WTC11 (cell line): ENCODE results near the gene ZNF74. TPM values are rescaled to one million over a fixed set of nuclear protein-coding genes. Genes with fewer than 3 reads are reported as not detected.

Source experiments
- ATAC-seq: fragments of 200-7000 bp; cut with Tn5 transposase; 2 replicates; pipeline ENCODE4 v1.10.0; 2021; ENCODE audit warnings: mild to moderate bottlenecking, moderate library complexity
- CTCF ChIA-PET: fragments of 300-600 bp; sonication (Branson Sonifier 250); formaldehyde crosslinking; loops from one replicate; lab custom pipeline; 2021; ENCODE audit warnings: antibody characterized with exemption; lab: Charles Lee
- POLR2A ChIA-PET: fragments of 350-600 bp; sonication (Branson Sonifier 250); formaldehyde crosslinking; loops from one replicate; lab custom pipeline; 2021; ENCODE audit warnings: antibody characterized with exemption; lab: Charles Lee
- DNase-seq: peaks from one replicate; pipeline ENCODE4 v3.0.0; 2021; ENCODE audit warnings: low spot score
- H3K27ac Mint-ChIP-seq: 2 replicates; pipeline ENCODE4 v1.8.0; 2021; ENCODE audit warnings: mixed read lengths
- H3K27me3 Mint-ChIP-seq: 2 replicates; pipeline ENCODE4 v1.8.0; 2021; ENCODE audit warnings: low read depth, mild to moderate bottlenecking, moderate library complexity, mixed read lengths
- H3K36me3 Mint-ChIP-seq: 2 replicates; pipeline ENCODE4 v1.8.0; 2021; ENCODE audit warnings: mixed read lengths
- H3K4me1 Mint-ChIP-seq: 2 replicates; pipeline ENCODE4 v1.8.0; 2022; ENCODE audit warnings: mixed read lengths
- H3K4me3 Mint-ChIP-seq: 2 replicates; pipeline ENCODE4 v1.8.0; 2021; ENCODE audit warnings: mild to moderate bottlenecking, moderate library complexity, mixed read lengths
- H3K9me3 Mint-ChIP-seq: 2 replicates; pipeline ENCODE4 v1.8.0; 2021; ENCODE audit warnings: mixed read lengths
- ATF1 ChIP-seq: sonication (generic); formaldehyde crosslinking; IDR thresholded peaks from 2 replicates; pipeline ENCODE4 v1.8.1; 2023; ENCODE audit warnings: mild to moderate bottlenecking, moderate library complexity, missing genetic modification reagents
- ATF3 ChIP-seq: sonication (generic); formaldehyde crosslinking; conservative IDR thresholded peaks from 2 replicates; pipeline ENCODE4 v1.8.1; 2022; ENCODE audit warnings: mild to moderate bottlenecking, missing genetic modification reagents
- CDX4 ChIP-seq: fragments of 250-450 bp; sonication (Bioruptor Pico); IDR thresholded peaks from 2 replicates; pipeline ENCODE4 v1.9.0; 2021; ENCODE audit warnings: moderate library complexity, mild to moderate bottlenecking, inconsistent platforms, borderline replicate concordance
- E2F1 ChIP-seq: sonication (generic); formaldehyde crosslinking; IDR thresholded peaks from 2 replicates; pipeline ENCODE4 v1.8.0; 2022; ENCODE audit warnings: mild to moderate bottlenecking, missing genetic modification reagents
- E2F5 ChIP-seq: sonication (generic); formaldehyde crosslinking; IDR thresholded peaks from 2 replicates; pipeline ENCODE4 v1.8.1; 2022; ENCODE audit warnings: mild to moderate bottlenecking, moderate library complexity, missing genetic modification reagents
- EMX1 ChIP-seq: fragments of 250-450 bp; sonication (Bioruptor Pico); IDR thresholded peaks from 2 replicates; pipeline ENCODE4 v1.8.0; 2021; ENCODE audit warnings: mild to moderate bottlenecking
- ETV6 ChIP-seq: sonication (generic); formaldehyde crosslinking; IDR thresholded peaks from 2 replicates; pipeline ENCODE4 v1.8.1; 2022; ENCODE audit warnings: mild to moderate bottlenecking, missing genetic modification reagents
- FOXP1 ChIP-seq: sonication (generic); formaldehyde crosslinking; IDR thresholded peaks from 2 replicates; pipeline ENCODE4 v1.8.0; 2022; ENCODE audit warnings: missing genetic modification reagents, mild to moderate bottlenecking, moderate library complexity, borderline replicate concordance
- GTF2I ChIP-seq: fragments of 250-450 bp; sonication (Bioruptor Pico); conservative IDR thresholded peaks from 2 replicates; pipeline ENCODE4 v1.4.0; 2021; ENCODE audit warnings: mild to moderate bottlenecking
- HMGA2 ChIP-seq: fragments of 250-450 bp; sonication (Bioruptor Pico); IDR thresholded peaks from 2 replicates; pipeline ENCODE4 v1.4.0; 2021; ENCODE audit warnings: mild to moderate bottlenecking, moderate library complexity
- HMGXB4 ChIP-seq: sonication (generic); formaldehyde crosslinking; IDR thresholded peaks from 2 replicates; pipeline ENCODE4 v1.8.1; 2023; ENCODE audit warnings: mild to moderate bottlenecking, moderate library complexity, missing genetic modification reagents
- IRF1 ChIP-seq: sonication (generic); formaldehyde crosslinking; IDR thresholded peaks from 2 replicates; pipeline ENCODE4 v1.8.0; 2023; ENCODE audit warnings: missing genetic modification reagents
- JUN ChIP-seq: sonication (generic); formaldehyde crosslinking; IDR thresholded peaks from 2 replicates; pipeline ENCODE4 v1.8.0; 2023; ENCODE audit warnings: mild to moderate bottlenecking, missing genetic modification reagents
- MAX ChIP-seq: sonication (generic); formaldehyde crosslinking; IDR thresholded peaks from 2 replicates; pipeline ENCODE4 v1.8.0; 2022; ENCODE audit warnings: mild to moderate bottlenecking, missing genetic modification reagents
- MXD4 ChIP-seq: fragments of 250-450 bp; sonication (Bioruptor Pico); IDR thresholded peaks from 2 replicates; pipeline ENCODE4 v1.8.0; 2021; ENCODE audit warnings: mild to moderate bottlenecking, moderate library complexity, borderline replicate concordance
- MYBL2 ChIP-seq: sonication (generic); formaldehyde crosslinking; IDR thresholded peaks from 2 replicates; pipeline ENCODE4 v1.8.1; 2023; ENCODE audit warnings: mild to moderate bottlenecking, moderate library complexity, missing genetic modification reagents
- NR2C2 ChIP-seq: sonication (generic); formaldehyde crosslinking; IDR thresholded peaks from 2 replicates; pipeline ENCODE4 v1.8.0; 2022; ENCODE audit warnings: mild to moderate bottlenecking, missing genetic modification reagents
- RORB ChIP-seq: fragments of 250-450 bp; sonication (Bioruptor Pico); IDR thresholded peaks from 2 replicates; pipeline ENCODE4 v1.9.0; 2021; ENCODE audit warnings: mild to moderate bottlenecking
- SP1 ChIP-seq: sonication (generic); formaldehyde crosslinking; conservative IDR thresholded peaks from 2 replicates; pipeline ENCODE4 v1.8.1; 2022; ENCODE audit warnings: missing genetic modification reagents
- STAT6 ChIP-seq: sonication (generic); formaldehyde crosslinking; conservative IDR thresholded peaks from 2 replicates; pipeline ENCODE4 v1.8.1; 2023; ENCODE audit warnings: mild to moderate bottlenecking, low read depth, missing genetic modification reagents, moderate library complexity
- TEAD1 ChIP-seq: sonication (generic); formaldehyde crosslinking; IDR thresholded peaks from 2 replicates; pipeline ENCODE4 v1.8.0; 2022; ENCODE audit warnings: mild to moderate bottlenecking, missing genetic modification reagents
- USF2 ChIP-seq: sonication (generic); formaldehyde crosslinking; IDR thresholded peaks from 2 replicates; pipeline ENCODE4 v1.8.1; 2023; ENCODE audit warnings: mild to moderate bottlenecking, missing genetic modification reagents, moderate library complexity
- ZNF263 ChIP-seq: sonication (generic); formaldehyde crosslinking; IDR thresholded peaks from 2 replicates; pipeline ENCODE4 v1.8.1; 2022; ENCODE audit warnings: low read depth, mild to moderate bottlenecking, moderate library complexity, missing genetic modification reagents
- ZNF396 ChIP-seq: fragments of 250-450 bp; sonication (Bioruptor Pico); IDR thresholded peaks from 2 replicates; pipeline ENCODE4 v1.8.0; 2021; ENCODE audit warnings: mild to moderate bottlenecking, moderate library complexity, borderline replicate concordance
- ZNF423 ChIP-seq: fragments of 250-450 bp; sonication (Bioruptor Pico); IDR thresholded peaks from 2 replicates; pipeline ENCODE4 v2.1.2; 2022; ENCODE audit warnings: mild to moderate bottlenecking, moderate library complexity
- total RNA-seq: library from RNA; stranded (reverse); gene quantifications from 3 replicates; pipeline ENCODE4 v1.2.3, GENCODE V29; 2021

Gene ZNF74
- total RNA-seq, 1 experiment from 2014 or later = 62.8 TPM

- no peak overlapping the region for H3K4me3 Mint-ChIP-seq
- H3K27ac Mint-ChIP-seq = no peak overlapping the region; the same call in 1 of the 2 replicates
- H3K27me3 Mint-ChIP-seq = no peaks in the 10 kb centered on the region; the same call in 1 of the 2 replicates
- ChIA-PET POLR2A (no interaction called here), CTCF (no interaction called here)
- no peak for ATAC-seq
- H3K4me1 Mint-ChIP-seq = peaks cover 19% of the 10 kb centered on the region
- no peaks in the 10 kb centered on the region for H3K9me3 Mint-ChIP-seq
- H3K36me3 Mint-ChIP-seq = peaks cover 44% of the 10 kb centered on the region
- TF ChIP-seq JUN (CRISPR knock-in tag) = no peak
- TF ChIP-seq MYBL2 (CRISPR knock-in tag) = no peak
- no peak for TF ChIP-seq E2F5 (CRISPR knock-in tag)
- no peak for TF ChIP-seq ZNF423
- no peak for TF ChIP-seq HMGXB4 (CRISPR knock-in tag)
- TF ChIP-seq ZNF396 = no peak
- TF ChIP-seq HMGA2 = no peak
- TF ChIP-seq GTF2I = no peak
- no peak for TF ChIP-seq ETV6
- TF ChIP-seq FOXP1 = no peak
- TF ChIP-seq ZNF263 = no peak
- no peak for TF ChIP-seq CDX4 (CRISPR knock-in tag)
- TF ChIP-seq IRF1 (CRISPR knock-in tag) = no peak
- TF ChIP-seq E2F1 (CRISPR knock-in tag) = no peak
- TF ChIP-seq NR2C2 = no peak
- no peak for TF ChIP-seq USF2 (CRISPR knock-in tag)
- no peak for TF ChIP-seq SP1 (CRISPR knock-in tag)
- TF ChIP-seq ATF3 = no peak
- DNase-seq = no peak
Measured at GRCh38 chr22:20400606-20401375, 6.8 kb downstream of the ZNF74 start.

GRCh38 chr22:20401376-20402014, 7.5 kb downstream of the ZNF74 start:
- CTCF ChIA-PET = no interaction called here
- ATAC-seq = no peak
- H3K4me1 Mint-ChIP-seq = peaks cover 12% of the 10 kb centered on the region
- TF ChIP-seq RORB (CRISPR knock-in tag) = no peak
- no peak for TF ChIP-seq E2F1 (CRISPR knock-in tag)
- no peak for TF ChIP-seq ATF1
- TF ChIP-seq TEAD1 (CRISPR knock-in tag) = no peak
- TF ChIP-seq EMX1 (CRISPR knock-in tag) = no peak
- no peak for TF ChIP-seq MXD4 (CRISPR knock-in tag)
- TF ChIP-seq STAT6 (CRISPR knock-in tag) = no peak
- no peak for TF ChIP-seq MAX (CRISPR knock-in tag)

More at GRCh38 chr22:20401376-20402014, 7.5 kb downstream of the ZNF74 start:
- DNase-seq = no peak
- Mint-ChIP-seq H3K36me3 (peaks cover 43% of the 10 kb centered on the region), H3K27ac (no peak overlapping the region), H3K4me3 (no peak overlapping the region), H3K9me3 (no peaks in the 10 kb centered on the region), H3K27me3 (no peaks in the 10 kb centered on the region; the same call in 1 of the 2 replicates)
- POLR2A ChIA-PET = no interaction called here
